K562 (cell line): ENCODE data around the gene ATP5F1D. TPM values are rescaled to one million over a fixed set of nuclear protein-coding genes. Genes with fewer than 3 reads are reported as not detected.
A peak's percentile ranks its signal among the peaks of the same experiment; 100 is the strongest.

Source experiments
- EHMT2 ChIP-seq: fragments of 450-650 bp; IDR thresholded peaks from 2 replicates; pipeline ENCODE4 v1.6.1; 2018; ENCODE audit warnings: antibody characterized with exemption
- ELF2 ChIP-seq: fragments of 250-450 bp; sonication (Bioruptor Pico); IDR thresholded peaks from 2 replicates; pipeline ENCODE4 v1.5.0; 2021; ENCODE audit warnings: mild to moderate bottlenecking
- ELF4 ChIP-seq: fragments of 450-650 bp; formaldehyde crosslinking; IDR thresholded peaks from 2 replicates; pipeline ENCODE4 v1.4.0; 2022; ENCODE audit warnings: missing genetic modification characterization
- ESRRA ChIP-seq: fragments of 450-650 bp; IDR thresholded peaks from 2 replicates; pipeline ENCODE4 v1.6.1; 2014; ENCODE audit warnings: low read depth, mild to moderate bottlenecking, moderate library complexity, borderline replicate concordance
- HMG20A ChIP-seq: fragments of 450-650 bp; formaldehyde crosslinking; conservative IDR thresholded peaks from 2 replicates; pipeline ENCODE4 v1.4.0; 2020; ENCODE audit warnings: mild to moderate bottlenecking, mixed read lengths
- LEF1 ChIP-seq: fragments of 450-650 bp; IDR thresholded peaks from 2 replicates; pipeline ENCODE4 v1.6.1; 2016; ENCODE audit warnings: mild to moderate bottlenecking
- MCM5 ChIP-seq: fragments of 450-650 bp; IDR thresholded peaks from 2 replicates; pipeline ENCODE4 v1.6.1; 2016; ENCODE audit warnings: low read depth
- NFXL1 ChIP-seq: fragments of 450-650 bp; formaldehyde crosslinking; IDR thresholded peaks from 2 replicates; pipeline ENCODE4 v1.4.0; 2021; ENCODE audit warnings: mild to moderate bottlenecking
- NR2F6 ChIP-seq: fragments of 450-650 bp; formaldehyde crosslinking; IDR thresholded peaks from 2 replicates; pipeline ENCODE4 v1.4.0; 2020; ENCODE audit warnings: mild to moderate bottlenecking
- PHB ChIP-seq: fragments of 250-450 bp; sonication (Bioruptor Pico); IDR thresholded peaks from 2 replicates; pipeline ENCODE4 v1.5.0; 2021
- POLR2B ChIP-seq: fragments of 450-650 bp; IDR thresholded peaks from 2 replicates; pipeline ENCODE4 v1.6.1; 2018; ENCODE audit warnings: low read depth; ENCODE audit not compliant: partially characterized antibody
- SMAD4 ChIP-seq: fragments of 250-450 bp; sonication (Bioruptor Pico); conservative IDR thresholded peaks from 2 replicates; pipeline ENCODE4 v1.8.0; 2021; ENCODE audit warnings: inconsistent platforms, mild to moderate bottlenecking, moderate library complexity
- TAL1 ChIP-seq: fragments of 450-650 bp; IDR thresholded peaks from 2 replicates; pipeline ENCODE4 v1.6.1; 2016; ENCODE audit warnings: mild to moderate bottlenecking
- ZBTB1 ChIP-seq: sonication (generic); formaldehyde crosslinking; IDR thresholded peaks from 2 replicates; pipeline ENCODE4 v1.8.1; 2023; ENCODE audit warnings: missing genetic modification reagents, low read depth, mild to moderate bottlenecking, borderline replicate concordance
- polyA plus RNA-seq, 8 experiments: library from polyadenylated mRNA; depleted of rRNA in 4 of 8; stranded (reverse) in 5 of 8; unstranded in 3 of 8; fragments of >200 nt; fragmentation: Nextera tagmentation in 2 of 8; fragmentation: Illumina TruSeq in 1 of 8; extraction: Ambion mirVana in 2 of 8; extraction: Trizol in 1 of 8; gene quantifications; 2 replicates each; pipeline versions ENCODE4 v1.2.1 to v1.2.3, GENCODE V29; 2011 to 2014; ENCODE audit warnings: inconsistent platforms in 1 of 8, missing spikeins in 1 of 8
- total RNA-seq, 7 experiments: library from RNA; depleted of rRNA in 6 of 7; stranded (reverse); fragments of >200 nt in 6 of 7; fragmentation: Illumina TruSeq in 2 of 7; extraction: Trizol in 2 of 7; gene quantifications; 2 replicates each; pipeline versions ENCODE4 v1.2.1 to v1.2.3, GENCODE V29; 2011 to 2021; ENCODE audit warnings: low replicate concordance in 1 of 7
- TF ChIP-seq, protein P1 (sequence below), 2 experiments: IDR thresholded peaks; 2 replicates each; pipeline ENCODE4 v1.6.1; 2011; ENCODE audit warnings: borderline replicate concordance in 1 of 2, control low read depth in 1 of 2, low read depth in 1 of 2, low read length in 1 of 2, mild to moderate bottlenecking in 1 of 2, mixed read lengths in 1 of 2, moderate library complexity in 1 of 2; ENCODE audit not compliant: insufficient read depth in 1 of 2, insufficient read length in 1 of 2, poor library complexity in 1 of 2, severe bottlenecking in 1 of 2; ENCODE audit errors: extremely low read depth in 1 of 2
- TF ChIP-seq, protein P2 (sequence below), 2 experiments: fragments of 450-650 bp; IDR thresholded peaks; 2 replicates each; pipeline ENCODE4 v1.6.1; 2016
- TF ChIP-seq, protein P3 (sequence below), 2 experiments: fragments of 150-350 bp in 1 of 2; IDR thresholded peaks; 2 replicates each; pipeline ENCODE4 v1.6.1; 2012 to 2016; ENCODE audit warnings: low read depth in 2 of 2, low read length in 2 of 2, mild to moderate bottlenecking in 1 of 2, moderate library complexity in 1 of 2
- TF ChIP-seq, protein P4 (sequence below): fragments of 450-650 bp; IDR thresholded peaks from 2 replicates; pipeline ENCODE4 v1.6.1; 2018; ENCODE audit not compliant: partially characterized antibody

Gene ATP5F1D
- total and polyA plus RNA-seq, 9 of the 15 experiments (the other 6 are each of a cell fraction or from before 2014, with no cell fraction given) = 3.9 to 409 (median 36.8) TPM

DNA sequence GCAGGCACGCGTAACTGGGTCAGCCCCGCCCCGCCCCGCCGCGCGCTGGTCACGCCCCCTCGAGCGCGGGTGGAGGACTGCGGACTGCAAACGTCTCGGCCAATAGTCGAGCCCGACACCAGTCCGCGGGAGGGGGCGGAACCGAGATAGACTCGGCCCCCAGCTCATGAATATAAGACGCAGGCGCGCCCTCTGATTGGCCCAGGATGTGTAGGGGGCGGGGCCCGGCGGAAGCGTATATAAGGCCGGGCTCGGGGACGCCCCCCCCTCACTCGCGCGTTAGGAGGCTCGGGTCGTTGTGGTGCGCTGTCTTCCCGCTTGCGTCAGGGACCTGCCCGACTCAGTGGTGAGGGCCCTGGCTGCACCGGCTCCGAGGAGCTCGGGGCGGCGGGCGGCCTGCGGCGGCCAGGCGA lies 27.5 kb downstream of the ATP5F1D start, which contains the start of gene CIRBP (continued):
- TF ChIP-seq, protein P1, sequence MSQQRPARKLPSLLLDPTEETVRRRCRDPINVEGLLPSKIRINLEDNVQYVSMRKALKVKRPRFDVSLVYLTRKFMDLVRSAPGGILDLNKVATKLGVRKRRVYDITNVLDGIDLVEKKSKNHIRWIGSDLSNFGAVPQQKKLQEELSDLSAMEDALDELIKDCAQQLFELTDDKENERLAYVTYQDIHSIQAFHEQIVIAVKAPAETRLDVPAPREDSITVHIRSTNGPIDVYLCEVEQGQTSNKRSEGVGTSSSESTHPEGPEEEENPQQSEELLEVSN (IDR thresholded peaks at IDR 0.05; ENCODE audit: borderline replicate concordance in 1 of 2, extremely low read depth in 1 of 2, insufficient read depth in 1 of 2, insufficient read length in 1 of 2, low read depth in 1 of 2, low read length in 1 of 2, poor library complexity in 1 of 2, severe bottlenecking in 1 of 2) = no peak
- TF ChIP-seq, protein P2, sequence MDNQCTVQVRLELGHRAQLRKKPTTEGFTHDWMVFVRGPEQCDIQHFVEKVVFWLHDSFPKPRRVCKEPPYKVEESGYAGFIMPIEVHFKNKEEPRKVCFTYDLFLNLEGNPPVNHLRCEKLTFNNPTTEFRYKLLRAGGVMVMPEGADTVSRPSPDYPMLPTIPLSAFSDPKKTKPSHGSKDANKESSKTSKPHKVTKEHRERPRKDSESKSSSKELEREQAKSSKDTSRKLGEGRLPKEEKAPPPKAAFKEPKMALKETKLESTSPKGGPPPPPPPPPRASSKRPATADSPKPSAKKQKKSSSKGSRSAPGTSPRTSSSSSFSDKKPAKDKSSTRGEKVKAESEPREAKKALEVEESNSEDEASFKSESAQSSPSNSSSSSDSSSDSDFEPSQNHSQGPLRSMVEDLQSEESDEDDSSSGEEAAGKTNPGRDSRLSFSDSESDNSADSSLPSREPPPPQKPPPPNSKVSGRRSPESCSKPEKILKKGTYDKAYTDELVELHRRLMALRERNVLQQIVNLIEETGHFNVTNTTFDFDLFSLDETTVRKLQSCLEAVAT (IDR thresholded peaks at IDR 0.05) = no peak
- TF ChIP-seq EHMT2 (no peak), ZBTB1 (CRISPR knock-in tag) (0 out of 2 replicates have a peak, but pooled peaks have one; percentile 36), PHB (no peak), TAL1 (no peak), ELF2 (no peak), NFXL1 (CRISPR knock-in tag) (no peak), SMAD4 (no peak), ESRRA (peak; percentile 28; the same call in 1 of the 2 replicates), HMG20A (CRISPR knock-in tag) (no peak), POLR2B (peak; percentile 95), NR2F6 (CRISPR knock-in tag) (no peak), LEF1 (no peak), MCM5 (no peak), ELF4 (CRISPR knock-in tag) (no peak)
- TF ChIP-seq, protein P3, sequence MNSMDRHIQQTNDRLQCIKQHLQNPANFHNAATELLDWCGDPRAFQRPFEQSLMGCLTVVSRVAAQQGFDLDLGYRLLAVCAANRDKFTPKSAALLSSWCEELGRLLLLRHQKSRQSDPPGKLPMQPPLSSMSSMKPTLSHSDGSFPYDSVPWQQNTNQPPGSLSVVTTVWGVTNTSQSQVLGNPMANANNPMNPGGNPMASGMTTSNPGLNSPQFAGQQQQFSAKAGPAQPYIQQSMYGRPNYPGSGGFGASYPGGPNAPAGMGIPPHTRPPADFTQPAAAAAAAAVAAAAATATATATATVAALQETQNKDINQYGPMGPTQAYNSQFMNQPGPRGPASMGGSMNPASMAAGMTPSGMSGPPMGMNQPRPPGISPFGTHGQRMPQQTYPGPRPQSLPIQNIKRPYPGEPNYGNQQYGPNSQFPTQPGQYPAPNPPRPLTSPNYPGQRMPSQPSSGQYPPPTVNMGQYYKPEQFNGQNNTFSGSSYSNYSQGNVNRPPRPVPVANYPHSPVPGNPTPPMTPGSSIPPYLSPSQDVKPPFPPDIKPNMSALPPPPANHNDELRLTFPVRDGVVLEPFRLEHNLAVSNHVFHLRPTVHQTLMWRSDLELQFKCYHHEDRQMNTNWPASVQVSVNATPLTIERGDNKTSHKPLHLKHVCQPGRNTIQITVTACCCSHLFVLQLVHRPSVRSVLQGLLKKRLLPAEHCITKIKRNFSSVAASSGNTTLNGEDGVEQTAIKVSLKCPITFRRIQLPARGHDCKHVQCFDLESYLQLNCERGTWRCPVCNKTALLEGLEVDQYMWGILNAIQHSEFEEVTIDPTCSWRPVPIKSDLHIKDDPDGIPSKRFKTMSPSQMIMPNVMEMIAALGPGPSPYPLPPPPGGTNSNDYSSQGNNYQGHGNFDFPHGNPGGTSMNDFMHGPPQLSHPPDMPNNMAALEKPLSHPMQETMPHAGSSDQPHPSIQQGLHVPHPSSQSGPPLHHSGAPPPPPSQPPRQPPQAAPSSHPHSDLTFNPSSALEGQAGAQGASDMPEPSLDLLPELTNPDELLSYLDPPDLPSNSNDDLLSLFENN (IDR thresholded peaks at IDR 0.05; ENCODE audit: low read depth in 2 of 2, low read length in 2 of 2) = peak in 1 of 2 experiments; percentile 81; a peak in 2 of 4 replicates
- TF ChIP-seq, protein P4, sequence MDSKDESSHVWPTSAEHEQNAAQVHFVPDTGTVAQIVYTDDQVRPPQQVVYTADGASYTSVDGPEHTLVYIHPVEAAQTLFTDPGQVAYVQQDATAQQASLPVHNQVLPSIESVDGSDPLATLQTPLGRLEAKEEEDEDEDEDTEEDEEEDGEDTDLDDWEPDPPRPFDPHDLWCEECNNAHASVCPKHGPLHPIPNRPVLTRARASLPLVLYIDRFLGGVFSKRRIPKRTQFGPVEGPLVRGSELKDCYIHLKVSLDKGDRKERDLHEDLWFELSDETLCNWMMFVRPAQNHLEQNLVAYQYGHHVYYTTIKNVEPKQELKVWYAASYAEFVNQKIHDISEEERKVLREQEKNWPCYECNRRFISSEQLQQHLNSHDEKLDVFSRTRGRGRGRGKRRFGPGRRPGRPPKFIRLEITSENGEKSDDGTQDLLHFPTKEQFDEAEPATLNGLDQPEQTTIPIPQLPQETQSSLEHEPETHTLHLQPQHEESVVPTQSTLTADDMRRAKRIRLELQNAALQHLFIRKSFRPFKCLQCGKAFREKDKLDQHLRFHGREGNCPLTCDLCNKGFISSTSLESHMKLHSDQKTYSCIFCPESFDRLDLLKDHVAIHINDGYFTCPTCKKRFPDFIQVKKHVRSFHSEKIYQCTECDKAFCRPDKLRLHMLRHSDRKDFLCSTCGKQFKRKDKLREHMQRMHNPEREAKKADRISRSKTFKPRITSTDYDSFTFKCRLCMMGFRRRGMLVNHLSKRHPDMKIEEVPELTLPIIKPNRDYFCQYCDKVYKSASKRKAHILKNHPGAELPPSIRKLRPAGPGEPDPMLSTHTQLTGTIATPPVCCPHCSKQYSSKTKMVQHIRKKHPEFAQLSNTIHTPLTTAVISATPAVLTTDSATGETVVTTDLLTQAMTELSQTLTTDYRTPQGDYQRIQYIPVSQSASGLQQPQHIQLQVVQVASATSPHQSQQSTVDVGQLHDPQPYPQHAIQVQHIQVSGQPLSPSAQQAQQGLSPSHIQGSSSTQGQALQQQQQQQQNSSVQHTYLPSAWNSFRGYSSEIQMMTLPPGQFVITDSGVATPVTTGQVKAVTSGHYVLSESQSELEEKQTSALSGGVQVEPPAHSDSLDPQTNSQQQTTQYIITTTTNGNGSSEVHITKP = no peak
